ENCODE measurements around the gene CNOT4.
"Not testable (repeated sequence)": the region's sequence is repeated elsewhere in the genome, so short reads cannot be mapped to it uniquely, and the experiment has no call there.

GRCh38 chr7:135351070-135351469 lies 158.8 kb downstream of the CNOT4 start:
- TF ChIP-seq CREB5 (CRISPR knock-in tag; IDR thresholded peaks at IDR 0.05; ENCODE audit: low read depth); TOX (CRISPR knock-in tag; IDR thresholded peaks at IDR 0.05; ENCODE audit: borderline replicate concordance); PATZ1 (CRISPR knock-in tag; IDR thresholded peaks at IDR 0.05; ENCODE audit: borderline replicate concordance); ZNF70 (CRISPR knock-in tag; IDR thresholded peaks at IDR 0.05); ZNF565 (CRISPR knock-in tag; conservative IDR thresholded peaks at IDR 0.05; ENCODE audit: low read depth): not testable (repeated sequence)
